ENCODE data around the gene IQGAP2.
"Not testable (repeated sequence)": the region's sequence is repeated elsewhere in the genome, so short reads cannot be mapped to it uniquely, and the experiment has no call there.

Gene IQGAP2

DNA sequence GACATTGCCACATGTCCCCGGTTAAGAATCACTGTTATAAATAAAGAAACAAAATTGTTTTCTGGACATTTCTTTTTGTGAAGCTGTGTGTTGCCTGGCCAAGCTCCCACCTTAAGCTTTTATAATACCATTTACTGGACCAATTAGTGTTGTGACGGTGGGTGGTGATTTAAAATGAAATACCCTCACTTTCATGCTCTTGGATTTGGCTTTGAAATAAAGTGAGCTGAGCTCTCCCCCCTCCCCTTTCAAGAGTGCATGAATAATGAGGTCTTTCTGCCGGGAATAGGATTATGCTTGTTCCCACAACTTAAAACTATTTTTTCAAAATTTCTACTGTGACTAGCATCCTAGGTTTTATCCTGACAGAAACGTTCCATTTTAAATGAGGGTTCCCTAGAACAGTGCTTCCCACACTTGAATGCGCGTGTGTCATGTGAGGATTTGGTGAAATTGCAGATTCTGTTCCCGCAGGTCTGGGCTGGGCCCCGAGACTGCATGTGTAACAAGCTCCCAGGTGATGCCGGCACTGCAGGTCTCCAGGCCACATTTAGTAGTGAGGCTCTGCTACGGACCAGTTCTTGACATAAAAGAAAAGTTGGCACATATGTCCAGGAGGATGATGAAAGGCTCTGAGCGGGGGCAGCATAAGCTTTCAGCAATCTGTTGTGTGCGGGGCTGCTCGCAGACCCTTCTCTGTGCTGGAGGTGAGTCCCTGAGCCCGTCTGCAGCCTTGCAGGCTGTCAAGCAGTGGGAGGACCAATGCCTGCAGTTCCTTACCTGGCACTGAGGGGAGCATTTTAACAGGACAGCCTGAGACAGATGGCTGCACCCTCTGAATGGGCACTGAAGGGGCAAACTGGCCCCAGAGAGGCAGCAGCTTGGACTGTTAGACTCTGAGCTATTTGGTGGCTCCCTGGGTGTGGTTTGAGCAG lies 24.4 kb downstream of the IQGAP2 start:
- no peaks in the 10 kb centered on the region for H3K4me1 ChIP-seq (ENCODE audit: control insufficient read depth, insufficient read depth, low read length)
- H3K27ac ChIP-seq (ENCODE audit: low read depth, low read length) = no peak overlapping the region
- no peaks in the 10 kb centered on the region for H3K27me3 ChIP-seq (ENCODE audit: control insufficient read depth, insufficient read depth, low read length)
- H3K4me3 ChIP-seq (ENCODE audit: low read length) = no peak overlapping the region
- no peak overlapping the region for H3K9ac ChIP-seq (ENCODE audit: low read length)
- H3K36me3 ChIP-seq (ENCODE audit: control insufficient read depth, insufficient read depth, low read length) = no peaks in the 10 kb centered on the region

DNA sequence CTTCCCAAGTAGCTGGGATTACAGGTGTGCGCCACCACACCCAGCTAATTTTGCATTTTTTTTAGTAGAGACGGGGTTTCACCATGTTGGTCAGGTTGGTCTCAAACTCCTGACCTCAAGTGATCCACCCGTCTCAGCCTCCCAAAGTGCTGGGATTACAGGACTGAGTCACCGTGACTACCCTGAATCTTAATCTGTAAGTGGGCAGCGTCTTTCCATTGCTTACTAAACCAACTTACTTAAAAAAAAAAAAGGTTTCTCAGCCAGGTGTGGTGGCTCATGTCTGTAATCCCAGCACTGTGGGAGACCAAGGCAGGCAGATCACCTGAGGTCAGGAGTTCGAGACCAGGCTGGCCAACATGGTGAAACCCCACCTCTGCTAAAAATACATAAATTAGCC lies 25.5 kb downstream of the IQGAP2 start:
- not testable (repeated sequence) for H3K4me1 ChIP-seq (ENCODE audit: control insufficient read depth, insufficient read depth, low read length); H3K36me3 ChIP-seq (ENCODE audit: control insufficient read depth, insufficient read depth, low read length); H3K4me3 ChIP-seq (ENCODE audit: low read length); H3K27me3 ChIP-seq (ENCODE audit: control insufficient read depth, insufficient read depth, low read length); H3K27ac ChIP-seq (ENCODE audit: low read depth, low read length); H3K9ac ChIP-seq (ENCODE audit: low read length)

DNA sequence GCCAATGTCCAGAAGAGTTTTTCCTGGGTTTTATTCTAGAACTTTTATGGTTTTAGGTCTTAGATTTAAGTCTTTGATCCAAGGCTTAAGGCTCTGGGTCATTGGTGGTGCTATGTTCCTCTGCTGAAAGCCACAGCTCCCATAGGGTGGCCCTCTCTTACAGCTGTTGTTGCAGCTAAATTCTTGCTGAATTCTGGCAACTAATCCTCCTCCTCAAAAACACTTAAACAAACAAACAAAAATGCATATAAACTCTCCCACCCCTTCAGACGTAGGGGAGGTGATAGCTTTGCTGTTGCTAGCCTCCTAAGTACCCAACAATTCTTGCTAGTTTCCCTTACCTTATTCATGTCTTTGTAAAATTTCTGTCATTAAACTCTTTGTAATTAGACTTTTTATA lies 30.2 kb downstream of the IQGAP2 start:
- Histone ChIP-seq H3K27ac (ENCODE audit: low read depth, low read length) (no peak overlapping the region), H3K4me3 (ENCODE audit: low read length) (no peak overlapping the region), H3K36me3 (ENCODE audit: control insufficient read depth, insufficient read depth, low read length) (no peaks in the 10 kb centered on the region), H3K27me3 (ENCODE audit: control insufficient read depth, insufficient read depth, low read length) (no peaks in the 10 kb centered on the region), H3K4me1 (ENCODE audit: control insufficient read depth, insufficient read depth, low read length) (no peaks in the 10 kb centered on the region), H3K9ac (ENCODE audit: low read length) (no peak overlapping the region)

DNA sequence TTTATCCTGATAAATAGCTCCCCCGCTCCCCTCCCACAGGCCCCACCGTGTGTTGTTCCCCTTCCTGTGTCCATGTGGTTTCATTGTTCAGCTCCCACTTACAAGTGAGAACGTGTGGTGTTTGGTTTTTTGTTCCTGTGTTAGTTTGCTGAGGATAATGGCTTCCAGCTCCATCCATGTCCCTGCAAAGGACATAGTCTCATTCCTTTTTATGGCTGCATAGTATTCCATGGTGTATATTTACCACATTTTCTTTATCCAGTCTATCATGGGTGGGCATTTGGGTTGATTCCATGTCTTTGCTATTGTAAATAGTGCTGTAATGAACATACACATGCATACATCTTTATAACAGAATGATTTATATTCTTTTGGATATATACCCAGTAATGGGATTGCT lies 34.4 kb downstream of the IQGAP2 start:
- not testable (repeated sequence) for H3K4me1 ChIP-seq (ENCODE audit: control insufficient read depth, insufficient read depth, low read length); H3K27me3 ChIP-seq (ENCODE audit: control insufficient read depth, insufficient read depth, low read length); H3K4me3 ChIP-seq (ENCODE audit: low read length); H3K9ac ChIP-seq (ENCODE audit: low read length); H3K36me3 ChIP-seq (ENCODE audit: control insufficient read depth, insufficient read depth, low read length); H3K27ac ChIP-seq (ENCODE audit: low read depth, low read length)

DNA sequence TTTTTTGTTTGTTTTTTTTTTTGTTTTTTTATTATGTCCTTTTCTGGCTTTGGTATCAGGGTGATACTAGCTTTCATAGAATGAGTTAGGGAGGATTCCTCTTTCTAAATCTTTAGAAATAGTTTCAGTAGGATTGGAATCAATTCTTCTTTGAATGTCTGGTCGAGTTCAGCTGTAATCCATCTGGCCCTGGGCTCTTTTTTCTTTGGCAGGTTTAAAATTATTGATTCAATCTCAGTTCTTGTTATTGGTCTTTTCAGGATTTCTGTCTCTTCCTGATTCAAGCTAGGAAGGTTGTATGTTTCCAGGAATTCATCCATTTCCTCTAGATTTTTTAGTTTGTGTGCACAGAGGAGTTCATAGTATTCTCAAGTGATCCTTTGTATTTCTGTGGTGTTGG lies 34.9 kb downstream of the IQGAP2 start:
- H3K36me3 ChIP-seq (ENCODE audit: control insufficient read depth, insufficient read depth, low read length) = no peaks in the 10 kb centered on the region
- H3K4me3 ChIP-seq (ENCODE audit: low read length) = no peak overlapping the region
- no peak overlapping the region for H3K27ac ChIP-seq (ENCODE audit: low read depth, low read length)
- H3K27me3 ChIP-seq (ENCODE audit: control insufficient read depth, insufficient read depth, low read length) = no peaks in the 10 kb centered on the region
- H3K9ac ChIP-seq (ENCODE audit: low read length) = no peak overlapping the region
- no peaks in the 10 kb centered on the region for H3K4me1 ChIP-seq (ENCODE audit: control insufficient read depth, insufficient read depth, low read length)

DNA sequence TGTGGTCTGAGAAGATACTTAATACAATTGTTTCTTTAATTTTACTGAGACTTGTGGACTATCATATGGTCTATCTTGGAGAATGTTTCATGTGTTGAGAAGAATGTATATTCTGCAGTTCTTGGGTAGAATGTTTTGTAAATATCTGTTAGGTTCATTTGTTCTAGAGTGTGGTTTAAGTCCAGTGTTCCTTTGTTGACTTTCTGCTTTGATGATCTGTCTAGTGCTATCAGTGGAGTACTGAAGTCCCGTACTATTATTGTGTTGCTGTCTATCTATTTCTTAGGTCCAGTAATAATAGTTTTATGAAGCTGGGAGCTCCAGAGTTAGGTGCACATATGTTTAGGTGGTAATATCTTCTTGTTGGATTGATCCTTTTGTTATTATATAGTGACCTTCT lies 36.1 kb downstream of the IQGAP2 start:
- no peak overlapping the region for H3K9ac ChIP-seq (ENCODE audit: low read length)
- no peaks in the 10 kb centered on the region for H3K36me3 ChIP-seq (ENCODE audit: control insufficient read depth, insufficient read depth, low read length)
- no peak overlapping the region for H3K27ac ChIP-seq (ENCODE audit: low read depth, low read length)
- H3K4me3 ChIP-seq (ENCODE audit: low read length) = no peak overlapping the region
- no peaks in the 10 kb centered on the region for H3K27me3 ChIP-seq (ENCODE audit: control insufficient read depth, insufficient read depth, low read length)
- no peaks in the 10 kb centered on the region for H3K4me1 ChIP-seq (ENCODE audit: control insufficient read depth, insufficient read depth, low read length)

DNA sequence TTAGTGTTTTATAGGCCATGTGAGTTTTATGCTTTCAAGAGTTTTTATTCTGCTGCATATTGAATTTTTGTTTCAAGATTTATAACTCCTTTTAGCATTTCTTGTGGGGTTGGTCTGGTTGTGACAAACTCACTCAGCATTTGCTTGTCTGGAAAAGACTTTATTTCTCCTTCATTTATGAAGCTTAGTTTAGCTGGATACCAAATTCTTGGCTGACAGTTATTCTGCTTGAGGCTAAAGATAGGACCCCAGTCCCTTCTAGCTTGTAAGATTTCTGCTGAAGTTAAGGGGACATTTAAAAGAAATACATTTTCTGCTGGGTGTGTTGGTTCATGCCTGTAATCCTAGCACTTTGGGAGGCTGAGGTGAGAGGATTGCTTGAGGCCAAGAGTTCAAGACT lies 36.8 kb downstream of the IQGAP2 start:
- H3K9ac ChIP-seq (ENCODE audit: low read length) = no peak overlapping the region
- H3K4me3 ChIP-seq (ENCODE audit: low read length) = no peak overlapping the region
- H3K36me3 ChIP-seq (ENCODE audit: control insufficient read depth, insufficient read depth, low read length) = no peaks in the 10 kb centered on the region
- H3K27me3 ChIP-seq (ENCODE audit: control insufficient read depth, insufficient read depth, low read length) = no peaks in the 10 kb centered on the region
- no peak overlapping the region for H3K27ac ChIP-seq (ENCODE audit: low read depth, low read length)
- H3K4me1 ChIP-seq (ENCODE audit: control insufficient read depth, insufficient read depth, low read length) = no peaks in the 10 kb centered on the region

DNA sequence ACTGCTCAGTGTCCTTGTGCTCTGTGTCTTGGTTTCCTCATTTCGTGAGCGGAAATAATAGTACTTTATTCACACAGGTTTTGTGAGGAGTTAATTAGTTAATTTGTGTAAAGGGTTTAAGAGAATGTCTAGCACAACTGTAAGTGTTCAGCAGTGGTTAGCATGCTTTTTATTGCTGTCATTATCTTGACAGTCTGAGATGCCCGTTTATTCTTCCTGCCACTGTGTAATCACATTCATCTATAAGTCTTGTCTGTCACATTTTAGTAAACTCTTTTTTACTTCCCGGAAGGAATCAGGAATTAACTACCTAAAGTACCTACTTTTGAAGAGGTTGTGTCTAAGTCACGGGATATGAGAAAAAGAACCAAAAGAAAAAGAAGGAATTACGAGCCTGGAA lies 38.0 kb downstream of the IQGAP2 start:
- Histone ChIP-seq H3K27ac (ENCODE audit: low read depth, low read length) (no peak overlapping the region), H3K4me3 (ENCODE audit: low read length) (no peak overlapping the region), H3K9ac (ENCODE audit: low read length) (no peak overlapping the region), H3K36me3 (ENCODE audit: control insufficient read depth, insufficient read depth, low read length) (no peaks in the 10 kb centered on the region), H3K4me1 (ENCODE audit: control insufficient read depth, insufficient read depth, low read length) (no peaks in the 10 kb centered on the region), H3K27me3 (ENCODE audit: control insufficient read depth, insufficient read depth, low read length) (no peaks in the 10 kb centered on the region)

DNA sequence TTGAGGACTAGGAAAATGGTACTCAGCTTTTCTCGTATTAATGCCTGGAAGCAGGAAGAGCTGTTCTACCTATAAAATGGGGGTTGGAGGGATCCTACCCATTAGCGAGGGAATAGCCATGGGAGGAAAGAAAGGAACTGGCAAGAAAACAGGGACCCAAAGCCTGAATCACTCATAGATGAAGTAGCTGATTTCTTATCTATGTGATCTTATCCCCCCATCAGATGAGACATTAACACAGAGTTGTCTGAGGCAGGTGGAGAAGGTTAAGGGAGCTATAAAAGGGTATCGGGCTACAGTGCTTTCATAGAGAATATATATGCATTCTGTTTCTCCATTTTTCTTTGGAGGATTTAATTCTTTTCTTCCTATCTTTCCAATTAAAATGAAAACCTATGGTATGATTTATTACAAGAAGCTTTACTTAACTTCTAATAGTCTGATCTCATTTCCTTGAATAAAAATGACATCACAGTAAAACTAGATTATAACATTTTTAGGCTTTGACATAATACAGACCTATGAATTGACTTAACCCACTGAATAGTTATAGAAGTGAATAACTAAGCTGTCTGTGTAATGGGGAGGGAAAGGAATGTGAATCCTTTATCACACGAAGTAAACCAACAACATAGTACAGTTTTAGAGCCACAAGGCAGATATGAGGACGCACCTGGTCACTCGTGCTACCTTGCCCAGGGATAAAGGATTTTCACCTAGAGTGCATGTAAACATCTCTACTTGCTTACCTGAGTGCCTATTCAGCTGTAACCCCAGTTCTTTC lies 39.0 kb downstream of the IQGAP2 start:
- Histone ChIP-seq H3K27me3 (ENCODE audit: control insufficient read depth, insufficient read depth, low read length) (no peaks in the 10 kb centered on the region), H3K4me3 (ENCODE audit: low read length) (no peak overlapping the region), H3K27ac (ENCODE audit: low read depth, low read length) (no peak overlapping the region), H3K9ac (ENCODE audit: low read length) (no peak overlapping the region), H3K36me3 (ENCODE audit: control insufficient read depth, insufficient read depth, low read length) (no peaks in the 10 kb centered on the region), H3K4me1 (ENCODE audit: control insufficient read depth, insufficient read depth, low read length) (no peaks in the 10 kb centered on the region)

DNA sequence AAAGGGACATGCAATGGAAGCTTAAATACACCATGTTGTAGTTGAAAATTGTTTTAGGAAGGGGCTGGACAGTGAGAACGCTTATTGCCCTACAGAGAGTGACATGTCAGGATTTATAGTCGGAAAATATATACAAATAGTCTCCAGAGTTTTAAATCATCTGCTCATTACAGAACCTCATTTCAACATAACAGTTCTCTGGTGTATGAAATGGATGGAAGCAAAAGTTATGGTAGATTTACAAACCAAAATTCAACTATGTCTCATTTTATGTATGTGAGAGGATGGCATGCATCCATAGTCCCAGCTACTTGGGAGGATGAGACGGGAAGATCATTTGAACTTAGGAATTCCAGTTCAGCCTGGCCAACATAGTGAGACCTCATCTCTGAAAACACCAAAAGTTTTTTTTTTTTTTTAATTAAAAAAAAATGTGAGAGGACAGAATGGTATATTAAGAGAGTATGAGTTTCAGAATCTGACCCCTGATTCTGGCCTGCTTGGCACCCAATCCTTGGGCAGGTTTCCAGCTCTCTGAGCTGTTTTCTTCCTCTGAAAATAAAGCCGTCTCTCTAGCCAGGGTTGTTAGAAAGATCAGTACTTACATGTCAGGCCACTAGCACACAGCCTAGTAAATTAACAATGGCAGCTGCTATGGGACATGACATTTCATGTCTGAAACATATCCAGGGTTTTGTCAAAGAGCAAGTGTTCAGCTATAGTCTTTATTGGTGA lies 40.1 kb downstream of the IQGAP2 start:
- Histone ChIP-seq H3K27ac (ENCODE audit: low read depth, low read length) (no peak overlapping the region), H3K4me3 (ENCODE audit: low read length) (no peak overlapping the region), H3K4me1 (ENCODE audit: control insufficient read depth, insufficient read depth, low read length) (no peaks in the 10 kb centered on the region), H3K36me3 (ENCODE audit: control insufficient read depth, insufficient read depth, low read length) (no peaks in the 10 kb centered on the region), H3K27me3 (ENCODE audit: control insufficient read depth, insufficient read depth, low read length) (no peaks in the 10 kb centered on the region), H3K9ac (ENCODE audit: low read length) (no peak overlapping the region)

DNA sequence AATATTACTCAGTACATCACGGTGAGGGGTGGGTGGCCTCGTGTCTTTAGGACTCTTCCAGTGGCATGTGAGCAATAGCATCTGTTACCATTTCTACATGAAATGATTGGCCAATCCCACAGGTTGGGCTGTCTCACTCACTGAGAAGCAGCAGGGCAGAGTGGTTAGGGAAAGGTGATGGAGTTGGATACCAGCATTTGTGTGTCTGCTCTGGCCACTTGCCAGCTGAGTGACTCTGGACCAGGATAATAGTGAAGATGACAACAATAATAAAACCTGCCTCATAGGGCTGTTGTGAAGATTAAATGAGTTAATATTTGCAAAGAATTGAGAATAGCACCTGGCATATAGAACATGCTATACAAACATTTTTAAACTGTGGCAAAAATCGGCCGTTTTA lies 42.0 kb downstream of the IQGAP2 start:
- no peak overlapping the region for H3K4me3 ChIP-seq (ENCODE audit: low read length)

DNA sequence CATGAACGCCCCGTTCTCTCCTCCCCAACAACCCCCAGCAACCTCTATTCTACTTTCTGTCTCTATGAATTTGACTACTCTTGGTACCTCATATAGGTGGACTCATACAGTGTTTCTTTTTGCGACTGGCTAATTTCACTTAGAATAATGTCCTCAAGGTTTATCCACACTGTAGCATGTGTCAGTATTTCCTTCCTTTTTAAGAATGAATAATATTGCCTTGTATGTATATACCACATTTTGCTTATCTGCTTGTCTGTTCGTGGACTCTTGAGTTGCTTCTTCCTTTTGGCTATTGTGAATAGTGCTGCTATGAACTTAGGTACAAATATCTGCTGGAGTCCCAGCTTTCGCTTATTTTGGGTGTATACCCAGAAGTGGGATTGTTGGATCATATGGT lies 42.7 kb downstream of the IQGAP2 start:
- Histone ChIP-seq H3K27me3 (ENCODE audit: control insufficient read depth, insufficient read depth, low read length) (no peaks in the 10 kb centered on the region), H3K36me3 (ENCODE audit: control insufficient read depth, insufficient read depth, low read length) (no peaks in the 10 kb centered on the region), H3K9ac (ENCODE audit: low read length) (no peak overlapping the region), H3K27ac (ENCODE audit: low read depth, low read length) (no peak overlapping the region), H3K4me1 (ENCODE audit: control insufficient read depth, insufficient read depth, low read length) (no peaks in the 10 kb centered on the region), H3K4me3 (ENCODE audit: low read length) (no peak overlapping the region)

More for the DNA sequence above, 42.0 kb downstream of the IQGAP2 start:
- H3K36me3 ChIP-seq (ENCODE audit: control insufficient read depth, insufficient read depth, low read length) = no peaks in the 10 kb centered on the region
- H3K27ac ChIP-seq (ENCODE audit: low read depth, low read length) = no peak overlapping the region
- H3K9ac ChIP-seq (ENCODE audit: low read length) = no peak overlapping the region
- H3K27me3 ChIP-seq (ENCODE audit: control insufficient read depth, insufficient read depth, low read length) = no peaks in the 10 kb centered on the region
- H3K4me1 ChIP-seq (ENCODE audit: control insufficient read depth, insufficient read depth, low read length) = no peaks in the 10 kb centered on the region
